NOMO-1 (cell line): Measurements from ENCODE around the gene ATP6V0D1.
A peak's percentile ranks its signal among the peaks of the same experiment; 100 is the strongest.
"Not testable (repeated sequence)": the region's sequence is repeated elsewhere in the genome, so short reads cannot be mapped to it uniquely, and the experiment has no call there.

ENCODE experiments used
- DNase-seq, 2 experiments: peaks; one replicate each; lab custom pipeline; 2025; ENCODE audit not compliant: unreplicated experiment in 2 of 2; lab: John Stamatoyannopoulos, UW

The ATP6V0D1 gene

GRCh38 chr16:67480833-67481560 lies at the start of gene ATP6V0D1:
Gene ATP6V0D1 (minus strand): TSS chr16:67481157. CDS start chr16:67481086, 71 bp downstream.
- peak; percentile 95 to 99 for DNase-seq

- no peak for DNase-seq
These were observed 49.3 kb upstream of the ATP6V0D1 start for GRCh38 chr16:67530013-67530939.

GRCh38 chr16:67529582-67530012 lies 48.6 kb upstream of the ATP6V0D1 start:
- no peak for DNase-seq

- DNase-seq, result no peak
These were observed 48.1 kb upstream of the ATP6V0D1 start for GRCh38 chr16:67528870-67529581.

- no peak for DNase-seq
These were observed 47.4 kb upstream of the ATP6V0D1 start, which contains the start of gene RIPOR1 for GRCh38 chr16:67528222-67528869. Gene RIPOR1 (plus strand): TSS chr16:67528829. CDS start chr16:67538447, 9,618 bp downstream.

GRCh38 chr16:67526149-67526791 lies 45.3 kb upstream of the ATP6V0D1 start:
- no peak for DNase-seq

- DNase-seq, result no peak
These were observed 44.4 kb upstream of the ATP6V0D1 start for GRCh38 chr16:67525176-67525860.

GRCh38 chr16:67521095-67521804 lies 40.3 kb upstream of the ATP6V0D1 start:
- DNase-seq, result peak; percentile 90 to 92

GRCh38 chr16:67519242-67519641 lies 38.3 kb upstream of the ATP6V0D1 start:
- no peak for DNase-seq

GRCh38 chr16:67518676-67519075 lies 37.7 kb upstream of the ATP6V0D1 start:
- DNase-seq, result no peak

GRCh38 chr16:67517661-67518423 lies 36.9 kb upstream of the ATP6V0D1 start:
- DNase-seq, result no peak

- DNase-seq, result no peak
These were observed 36.1 kb upstream of the ATP6V0D1 start for GRCh38 chr16:67517155-67517445.

- no peak for DNase-seq
These were observed 35.6 kb upstream of the ATP6V0D1 start for GRCh38 chr16:67516296-67517154.

- peak; percentile 67 to 92 for DNase-seq
These were observed 33.4 kb upstream of the ATP6V0D1 start for GRCh38 chr16:67514382-67514828.

GRCh38 chr16:67513892-67514291 lies 32.9 kb upstream of the ATP6V0D1 start:
- not testable (repeated sequence) for DNase-seq

GRCh38 chr16:67509016-67509415 lies 28.1 kb upstream of the ATP6V0D1 start:
- no peak for DNase-seq

GRCh38 chr16:67506468-67506867 lies 25.5 kb upstream of the ATP6V0D1 start:
- no peak for DNase-seq
